Globus pallidus (tissue), 1 donor: Measurements from ENCODE around the gene EPS15.
A peak's percentile ranks its signal among the peaks of the same experiment; 100 is the strongest.
"Not testable (repeated sequence)": the region's sequence is repeated elsewhere in the genome, so short reads cannot be mapped to it uniquely, and the experiment has no call there.

Experiments
- DNase-seq: peaks from one replicate; pipeline ENCODE4 v3.0.0-alpha.2; 2015; ENCODE audit warnings: low spot score

Gene EPS15

DNA sequence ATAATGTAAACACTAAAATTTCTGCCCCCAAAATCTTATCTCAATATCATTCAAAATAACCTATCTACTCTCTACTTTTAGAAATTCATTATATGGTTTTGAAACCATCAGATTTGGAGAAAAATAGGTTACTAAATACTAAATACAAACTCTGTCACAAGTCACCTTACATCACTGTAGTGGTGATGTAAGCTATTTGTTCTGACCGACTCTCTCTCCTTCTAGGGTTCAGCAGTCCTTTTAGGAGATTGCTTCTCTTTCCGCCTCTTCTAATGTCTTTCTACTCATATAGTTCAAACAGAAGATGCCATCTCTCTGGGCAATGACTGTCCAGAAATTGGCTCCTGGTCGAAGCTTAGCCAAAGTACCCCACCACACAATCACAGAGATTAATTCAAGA lies 93.1 kb downstream of the EPS15 start:
- no peak for DNase-seq

DNA sequence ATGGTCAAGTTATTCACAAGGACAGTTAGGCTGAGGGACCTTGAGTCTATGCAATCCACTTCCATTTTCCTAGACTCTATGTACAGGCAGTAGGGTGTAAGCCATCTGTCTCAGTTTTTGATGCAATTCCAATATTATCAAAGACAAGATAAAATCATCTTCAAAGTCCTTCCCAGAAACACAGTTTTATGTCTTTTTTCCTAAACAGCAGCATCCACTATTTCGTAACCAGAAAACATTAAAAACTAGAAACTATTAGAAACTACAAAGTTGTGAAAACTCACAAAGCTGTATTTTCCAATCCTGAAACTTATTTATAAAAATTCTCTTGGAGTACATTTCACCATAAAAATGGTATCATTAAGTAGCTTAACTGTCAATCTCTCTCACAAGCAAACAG lies 93.8 kb downstream of the EPS15 start:
- DNase-seq: no peak

GRCh38 chr1:51423073-51423821 lies 95.8 kb downstream of the EPS15 start:
- DNase-seq: peak; percentile 28

DNA sequence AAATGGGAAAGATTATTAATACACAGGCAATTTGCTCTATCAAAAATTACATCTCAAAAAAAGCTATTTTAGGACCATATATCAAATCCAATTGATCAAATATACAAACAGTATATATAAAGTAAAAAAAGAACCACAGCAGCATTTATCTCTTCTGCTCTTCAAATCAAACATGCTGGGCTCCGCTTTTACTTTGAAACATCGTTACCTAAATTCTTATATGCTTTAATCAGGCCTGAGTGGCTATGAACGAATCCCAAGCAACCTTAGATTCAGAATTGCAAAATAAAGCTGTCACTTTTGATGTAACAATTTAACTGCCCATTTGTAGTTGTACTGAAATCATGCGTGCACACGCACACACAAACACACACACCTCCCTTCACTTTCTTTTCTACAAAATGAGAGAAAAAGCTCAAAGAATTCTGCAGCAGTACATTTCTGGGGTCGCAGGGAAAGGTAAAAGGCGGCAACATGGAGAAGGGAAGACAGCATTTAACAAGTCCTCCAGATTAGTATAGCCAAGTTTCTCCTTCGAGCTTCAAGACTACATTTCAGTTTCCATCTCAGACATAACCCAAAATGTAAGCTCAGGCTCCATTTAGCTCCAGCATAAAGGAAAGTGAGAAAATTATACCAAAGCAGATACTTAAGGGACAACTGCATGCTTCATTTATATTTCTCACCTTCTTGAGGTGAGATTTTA lies 96.5 kb downstream of the EPS15 start:
- DNase-seq: peak; percentile 16

DNA sequence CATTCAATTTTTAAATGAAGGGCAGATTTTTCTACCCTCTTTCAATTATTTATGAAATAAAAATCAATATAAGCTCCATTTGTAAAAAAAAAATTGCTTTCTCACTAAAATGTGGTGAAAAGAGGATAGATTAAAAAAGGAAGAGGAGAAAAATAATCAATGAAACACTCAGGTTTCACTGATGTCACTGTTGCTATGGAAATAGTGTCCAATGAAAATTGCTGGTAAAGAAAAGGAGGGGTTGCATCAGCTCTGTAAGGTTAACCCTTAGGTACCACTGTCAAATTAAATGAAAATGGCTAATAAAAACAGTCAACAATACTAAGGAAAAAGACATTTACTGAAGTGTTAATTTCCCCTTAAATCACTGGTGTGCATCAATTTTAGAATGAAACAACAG lies 97.1 kb downstream of the EPS15 start:
- peak; percentile 64 for DNase-seq

GRCh38 chr1:51420867-51421627 lies 98.0 kb downstream of the EPS15 start:
- DNase-seq: no peak

DNA sequence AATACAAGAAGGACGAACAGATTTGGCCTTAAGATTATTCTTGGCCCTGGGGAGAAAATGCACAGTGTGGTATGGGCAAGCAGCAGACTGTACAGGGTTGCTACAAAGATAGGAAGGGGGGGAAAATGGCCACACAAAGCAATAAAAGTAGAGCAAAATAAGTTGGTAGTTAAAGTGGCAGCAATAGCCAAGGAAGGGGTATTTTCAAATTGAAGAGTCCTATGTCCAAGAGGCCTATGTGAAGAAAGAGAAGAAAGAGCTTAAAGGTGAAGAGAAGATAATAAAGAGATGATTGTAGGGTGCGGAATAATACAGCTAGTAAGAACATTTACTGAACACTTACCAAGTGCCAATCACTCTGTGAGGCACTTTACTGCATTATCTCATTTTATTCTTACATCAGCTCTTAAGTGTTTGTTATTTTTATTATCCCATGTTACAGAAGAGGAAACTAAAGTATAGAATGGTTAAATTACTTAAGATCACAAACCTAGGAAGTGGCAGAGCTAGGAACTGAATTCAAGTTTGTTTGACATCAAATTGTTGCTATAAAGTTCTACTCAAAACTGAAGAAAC lies 100.6 kb downstream of the EPS15 start:
- no peak for DNase-seq

DNA sequence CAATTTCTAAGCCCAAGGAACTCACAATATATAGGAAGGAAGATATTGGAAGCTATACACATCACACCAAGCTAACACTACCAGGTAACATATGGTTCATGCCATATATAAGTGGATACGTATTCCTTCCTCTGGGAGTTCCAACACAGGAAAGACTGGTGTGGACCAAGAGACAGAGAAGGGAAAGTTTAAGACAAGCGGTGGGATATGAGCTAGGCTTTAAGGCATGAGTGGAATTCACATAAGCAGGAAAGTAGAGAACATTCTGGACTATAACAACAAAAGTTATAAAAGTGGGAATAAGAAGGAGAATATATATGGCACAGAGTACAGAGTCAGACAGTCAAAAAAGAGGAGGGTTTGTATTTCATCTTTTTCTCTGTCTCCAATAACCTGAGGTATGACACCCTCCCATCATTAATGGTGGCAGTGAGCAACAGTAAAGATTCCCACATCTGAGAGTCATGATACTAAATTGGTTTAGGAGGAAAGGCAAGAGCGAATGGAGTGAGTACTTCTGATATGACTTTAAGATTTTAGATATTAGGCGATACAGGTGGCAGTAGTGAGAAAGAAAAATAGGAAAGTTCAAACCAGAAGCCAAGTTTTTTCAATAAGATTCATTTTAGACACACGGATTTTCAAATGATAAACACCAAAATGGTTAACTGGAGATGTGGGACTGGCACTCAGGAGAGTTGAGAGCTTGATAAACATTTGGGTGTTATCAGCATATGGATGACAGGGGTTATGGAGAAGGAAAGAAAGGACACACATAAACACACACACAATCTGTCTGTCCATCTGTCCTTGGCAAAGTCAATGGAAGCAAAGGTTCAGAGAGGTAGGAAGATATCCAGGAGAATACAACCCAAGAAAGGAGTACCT lies 101.3 kb downstream of the EPS15 start:
- no peak for DNase-seq

DNA sequence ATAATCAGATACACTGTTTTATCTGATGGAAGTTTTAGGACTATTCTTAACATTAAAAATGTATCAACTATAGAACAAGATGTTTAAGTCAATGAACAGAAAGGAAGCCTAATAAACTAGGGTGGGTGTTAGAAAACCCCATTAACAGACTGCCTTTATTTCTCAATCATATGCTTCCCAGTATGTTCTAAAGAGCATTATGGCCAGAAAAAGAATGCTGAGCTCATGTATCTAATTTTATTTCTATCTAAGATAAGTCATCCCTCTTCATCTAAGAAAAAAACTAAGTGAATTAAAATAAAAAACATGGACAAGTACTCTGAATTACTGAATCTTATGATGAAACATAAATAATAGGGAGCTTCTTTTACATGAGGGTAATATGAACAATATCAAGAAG lies 102.2 kb downstream of the EPS15 start:
- no peak for DNase-seq

DNA sequence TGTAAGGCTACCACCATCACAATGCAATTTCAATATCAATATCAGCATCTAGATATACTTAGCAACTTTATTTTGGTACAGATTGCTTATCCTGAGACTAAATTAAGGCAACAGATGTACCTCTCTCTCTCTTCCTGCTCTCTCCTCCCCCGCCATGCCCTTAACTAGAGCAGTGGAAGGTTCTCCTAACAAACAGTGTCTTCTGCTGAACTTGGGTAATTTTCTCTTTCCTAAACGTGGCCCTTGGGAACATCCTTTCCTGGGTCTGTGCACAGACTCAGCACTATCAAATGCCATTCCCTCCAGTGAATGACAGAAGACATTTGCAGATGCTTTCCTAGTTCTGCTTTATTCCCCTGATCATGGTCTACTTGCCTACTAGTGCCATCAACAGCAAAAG lies 103.1 kb downstream of the EPS15 start:
- DNase-seq: no peak

- DNase-seq: no peak
These were observed 104.3 kb downstream of the EPS15 start for GRCh38 chr1:51414811-51415210.

GRCh38 chr1:51411820-51412219 lies 107.2 kb downstream of the EPS15 start:
- DNase-seq: not testable (repeated sequence)

- no peak for DNase-seq
These were observed 108.3 kb downstream of the EPS15 start for GRCh38 chr1:51410568-51411460.

DNA sequence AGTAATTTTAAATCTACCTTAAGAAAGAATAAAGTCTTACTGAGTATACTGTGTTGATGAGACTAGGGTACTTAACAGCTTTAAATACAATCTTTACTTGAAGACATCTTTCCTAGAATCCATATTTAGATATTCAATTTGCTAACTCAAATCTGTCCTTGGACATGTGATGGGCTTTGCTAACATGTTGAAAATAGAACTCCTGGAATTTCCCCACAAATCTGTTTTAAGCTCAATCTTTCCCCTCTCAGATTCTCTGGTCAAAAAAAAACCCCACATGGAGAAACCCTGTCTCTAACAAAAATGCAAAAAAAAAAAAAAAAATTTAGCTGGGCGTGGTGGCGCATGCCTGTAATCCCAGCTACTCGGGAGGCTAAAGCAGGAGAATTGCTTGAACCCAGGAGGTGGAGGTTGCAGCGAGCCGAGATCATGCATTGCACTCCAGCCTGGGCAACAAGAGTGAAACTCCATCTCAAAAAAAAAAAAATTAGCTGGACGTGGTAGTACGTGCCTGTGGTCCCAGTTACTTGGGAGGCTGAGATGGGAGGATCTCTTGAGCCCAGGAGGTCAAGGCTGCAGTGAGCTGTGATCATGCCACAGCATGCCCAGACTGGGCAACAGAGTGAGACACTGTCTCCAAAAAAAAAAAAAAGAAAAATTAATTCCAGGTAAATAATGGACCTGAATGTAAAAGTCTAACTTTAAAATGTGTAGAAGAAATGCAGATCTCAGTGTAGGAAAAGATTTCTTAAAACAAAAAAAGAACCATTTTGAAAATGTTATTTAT lies 109.1 kb downstream of the EPS15 start:
- DNase-seq: not testable (repeated sequence)

GRCh38 chr1:51392241-51392640 lies 126.8 kb downstream of the EPS15 start:
- no peak for DNase-seq

- not testable (repeated sequence) for DNase-seq
These were observed 128.4 kb downstream of the EPS15 start for GRCh38 chr1:51390641-51391040.

GRCh38 chr1:51387288-51387687 lies 131.8 kb downstream of the EPS15 start:
- DNase-seq: not testable (repeated sequence)

GRCh38 chr1:51386259-51386658 lies 132.8 kb downstream of the EPS15 start:
- DNase-seq: not testable (repeated sequence)

- no peak for DNase-seq
These were observed 133.3 kb downstream of the EPS15 start for GRCh38 chr1:51385776-51386175.

DNA sequence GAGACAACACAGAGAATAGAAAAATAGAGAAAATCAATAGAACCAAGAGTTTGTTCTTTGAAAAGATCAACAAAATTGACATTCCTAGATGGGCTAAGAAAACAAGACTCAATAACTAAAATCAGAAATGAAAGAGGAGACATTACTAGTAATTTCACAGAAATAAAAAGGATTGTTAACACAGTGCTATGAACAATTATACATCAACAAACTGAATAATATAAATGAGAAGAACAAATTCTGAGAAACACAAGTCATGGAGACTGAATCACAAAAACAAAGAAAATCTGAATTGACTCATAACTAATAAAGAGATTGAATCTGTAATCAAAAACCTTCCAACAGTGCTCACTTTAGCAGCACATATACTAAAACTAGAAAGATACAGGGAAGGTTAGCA lies 137.1 kb downstream of the EPS15 start:
- no peak for DNase-seq
